Measurements from ENCODE around the gene TRIM27.
"Not testable (repeated sequence)": the region's sequence is repeated elsewhere in the genome, so short reads cannot be mapped to it uniquely, and the experiment has no call there.

Gene TRIM27

GRCh38 chr6:28862077-28862476, 61.7 kb downstream of the TRIM27 start:
- no peak for DNase-seq

GRCh38 chr6:28861339-28861738, 62.4 kb downstream of the TRIM27 start:
- no peak for DNase-seq

GRCh38 chr6:28860581-28860980, 63.2 kb downstream of the TRIM27 start:
- no peak for DNase-seq

- no peak for DNase-seq
Observed at GRCh38 chr6:28858963-28859362, 64.8 kb downstream of the TRIM27 start.

GRCh38 chr6:28856620-28857005, 67.2 kb downstream of the TRIM27 start:
- DNase-seq, result no peak

GRCh38 chr6:28854405-28854804, 69.4 kb downstream of the TRIM27 start:
- DNase-seq, result not testable (repeated sequence)
